ENCODE results near the gene DHX8. TPM values are rescaled to one million over a fixed set of nuclear protein-coding genes. Genes with fewer than 3 reads are reported as not detected.

DHX8 gene
- total RNA-seq, 1 experiment from 2014 or later: 54.1 TPM

- no peak overlapping the region for H3K56ac ChIP-seq (ENCODE audit: insufficient read length, low read depth, low read length)
- H3K27ac ChIP-seq (ENCODE audit: insufficient read length, low read depth, low read length): no peak overlapping the region
- no peak overlapping the region for H3K14ac ChIP-seq (ENCODE audit: insufficient read depth, low read length)
- no peak overlapping the region for H3K9ac ChIP-seq (ENCODE audit: extremely low read depth, insufficient read length, low read length)
- peaks cover 8% of the 10 kb centered on the region; the same call in 1 of the 2 replicates for H3K4me1 ChIP-seq (ENCODE audit: insufficient read depth, low read length)
- H2BK20ac ChIP-seq (ENCODE audit: low read depth, low read length, poor library complexity, severe bottlenecking): no peak overlapping the region
- H4K5ac ChIP-seq (ENCODE audit: insufficient read length, low read depth, low read length): no peak overlapping the region
- WGBS (ENCODE audit: extremely low coverage, insufficient read length, low lambda C conversion rate): 100% methylated on average over 1 of the region's 10 CpGs
- H3K79me1 ChIP-seq (ENCODE audit: insufficient read depth, low read depth, low read length, poor library complexity, severe bottlenecking): no peaks in the 10 kb centered on the region
- peaks cover 42 to 50% of the 10 kb centered on the region in 2 experiments for H3K4me1 Mint-ChIP-seq
- H3K27me3 Mint-ChIP-seq (ENCODE audit: low read depth): peaks cover 31% of the 10 kb centered on the region
- no peak overlapping the region for H3K18ac ChIP-seq (ENCODE audit: insufficient read length, low read depth, low read length)
- peaks cover 14 to 68% (median 30%) of the 10 kb centered on the region in 3 experiments for H3K36me3 Mint-ChIP-seq (ENCODE audit: insufficient read depth in 1 of 3, low read depth in 3 of 3)
- H4K8ac ChIP-seq (replicated peaks; ENCODE audit: insufficient read length, low read depth, low read length): no peak overlapping the region
- H2BK12ac ChIP-seq (ENCODE audit: insufficient read length, low read depth, low read length): no peak overlapping the region
- no peaks in the 10 kb centered on the region for H3K9me3 ChIP-seq (ENCODE audit: control insufficient read depth, low read depth, low read length)
- no peak for TF ChIP-seq CTCF (conservative IDR thresholded peaks at IDR 0.05)
- H3K79me2 ChIP-seq (ENCODE audit: insufficient read depth, low read length): no peaks in the 10 kb centered on the region
- no peak overlapping the region for H4K91ac ChIP-seq (ENCODE audit: insufficient read length, low read depth, low read length)
- H3K23ac ChIP-seq (ENCODE audit: insufficient read length, low read depth, low read length): no peak overlapping the region
- H3T11ph ChIP-seq (ENCODE audit: low read length): no peak overlapping the region
- no peak overlapping the region for H2AK5ac ChIP-seq (ENCODE audit: insufficient read length, low read length)
- H3K4ac ChIP-seq (ENCODE audit: low read depth, low read length): no peak overlapping the region
- no peaks in the 10 kb centered on the region for H3K23me2 ChIP-seq (ENCODE audit: insufficient read length, low read depth, low read length, poor library complexity, severe bottlenecking)
- H2BK5ac ChIP-seq (ENCODE audit: insufficient read length, low read length): no peak overlapping the region
- no peaks in the 10 kb centered on the region for H3K9me3 Mint-ChIP-seq
- H3K4me2 ChIP-seq (ENCODE audit: insufficient read depth, insufficient read length, low read length): no peak overlapping the region
- no peak overlapping the region for H2BK120ac ChIP-seq (ENCODE audit: low read depth, low read length, poor library complexity, severe bottlenecking)
- H3K4me3 Mint-ChIP-seq: no peak overlapping the region
- H2BK15ac ChIP-seq (ENCODE audit: low read depth, low read length): no peak overlapping the region
- H3K27me3 ChIP-seq (ENCODE audit: insufficient read depth, low read length): no peaks in the 10 kb centered on the region
- no peak for DNase-seq
- no peaks in the 10 kb centered on the region for H4K20me1 ChIP-seq (ENCODE audit: control insufficient read depth, insufficient read depth, insufficient read length)
- no peak overlapping the region for H3K27ac Mint-ChIP-seq
- H2AFZ ChIP-seq (ENCODE audit: low read length): no peak overlapping the region
These were observed 48.8 kb downstream of the DHX8 start for GRCh38 chr17:43532581-43532980.

All from H9 (cell line).